Mesendoderm (in vitro differentiated cells): ENCODE measurements around the gene EIF4G3.

Experiments
- DNase-seq: peaks from one replicate; pipeline ENCODE4 v3.0.0; 2013
- H2AK5ac ChIP-seq: 2 replicates; pipeline ENCODE4 v1.6.1; 2013; ENCODE audit warnings: low read length, inconsistent platforms
- H2BK120ac ChIP-seq: 2 replicates; pipeline ENCODE4 v1.6.1; 2013; ENCODE audit warnings: low read depth, mild to moderate bottlenecking, low read length, moderate library complexity, mixed read lengths
- H2BK15ac ChIP-seq: replicated peaks from 2 replicates; pipeline ENCODE4 v1.6.1; 2013; ENCODE audit warnings: low read depth, mild to moderate bottlenecking, moderate library complexity
- H2BK5ac ChIP-seq: 2 replicates; pipeline ENCODE4 v1.6.1; 2013; ENCODE audit warnings: low read length, inconsistent platforms
- H3K18ac ChIP-seq: 2 replicates; pipeline ENCODE4 v1.6.1; 2013; ENCODE audit warnings: mild to moderate bottlenecking, low read length, mixed read lengths
- H3K23ac ChIP-seq: one replicate; pipeline ENCODE4 v1.6.1; 2013; ENCODE audit warnings: low read length
- H3K27ac ChIP-seq: 2 replicates; pipeline ENCODE4 v1.5.1; 2013; ENCODE audit warnings: low read depth, mild to moderate bottlenecking, inconsistent platforms, low read length, moderate library complexity
- H3K27me3 ChIP-seq: 2 replicates; pipeline ENCODE4 v1.6.1; 2013; ENCODE audit warnings: low read length, control low read depth, mild to moderate bottlenecking, inconsistent platforms; ENCODE audit not compliant: insufficient read depth, poor library complexity
- H3K36me3 ChIP-seq: 2 replicates; pipeline ENCODE4 v1.6.1; 2013; ENCODE audit warnings: low read length, inconsistent platforms; ENCODE audit not compliant: control insufficient read depth, insufficient read depth
- H3K4ac ChIP-seq: one replicate; pipeline ENCODE4 v1.6.1; 2013; ENCODE audit warnings: low read depth, mild to moderate bottlenecking, low read length, moderate library complexity
- H3K4me1 ChIP-seq: 2 replicates; pipeline ENCODE4 v1.6.1; 2013; ENCODE audit warnings: low read depth, low read length, inconsistent platforms; ENCODE audit not compliant: control insufficient read depth
- H3K4me2 ChIP-seq: 2 replicates; pipeline ENCODE4 v1.6.1; 2013; ENCODE audit warnings: low read length
- H3K4me3 ChIP-seq: 2 replicates; pipeline ENCODE4 v1.5.1; 2013; ENCODE audit warnings: mild to moderate bottlenecking, low read length
- H3K56ac ChIP-seq: one replicate; pipeline ENCODE4 v1.6.1; 2013; ENCODE audit warnings: low read length
- H3K79me1 ChIP-seq: 2 replicates; pipeline ENCODE4 v1.6.1; 2013; ENCODE audit warnings: low read length, inconsistent platforms
- H3K79me2 ChIP-seq: 2 replicates; pipeline ENCODE4 v1.6.1; 2013; ENCODE audit warnings: mild to moderate bottlenecking, low read length; ENCODE audit not compliant: control insufficient read depth, insufficient read depth
- H3K9ac ChIP-seq: 2 replicates; pipeline ENCODE4 v1.6.1; 2013; ENCODE audit warnings: low read length, inconsistent platforms
- H4K5ac ChIP-seq: one replicate; pipeline ENCODE4 v1.6.1; 2013; ENCODE audit warnings: low read length
- H4K8ac ChIP-seq: one replicate; pipeline ENCODE4 v1.6.1; 2013; ENCODE audit warnings: low read depth, mild to moderate bottlenecking, control low read depth, low read length, moderate library complexity
- WGBS: extraction: QIAGEN DNeasy Blood & Tissue Kit; methylation state at CpG from one replicate; pipeline ENCODE4 v1.1.7; 2013; ENCODE audit warnings: low lambda C conversion rate, missing lambda C conversion rate; ENCODE audit not compliant: insufficient coverage; ENCODE audit errors: extremely low coverage; 5-methylcytosine and 5-hydroxymethylcytosine counted together

Gene EIF4G3

DNA sequence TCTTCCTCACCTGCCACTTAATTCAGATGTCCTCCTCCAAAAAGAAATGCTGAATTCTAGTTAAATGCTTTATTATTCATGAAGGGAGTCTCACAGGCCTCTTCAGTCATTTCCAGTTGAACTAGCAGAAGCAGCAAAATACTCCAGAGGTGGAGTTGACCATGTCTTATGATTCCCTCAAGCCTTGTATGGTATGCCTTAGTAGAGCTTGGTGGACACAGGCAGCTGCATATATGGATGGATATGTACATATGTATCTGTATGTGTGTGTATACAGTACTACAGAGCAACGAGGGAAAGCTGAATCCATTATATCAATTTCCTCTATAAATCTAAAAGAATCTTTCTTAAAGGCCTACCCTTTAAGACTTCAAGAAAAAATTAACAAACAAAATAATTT, 306.0 kb downstream of the EIF4G3 start:
- no CpG with 5 or more reads among the region's 1 CpG for WGBS
- Histone ChIP-seq H3K4me3 (no peak overlapping the region), H3K79me2 (no peaks in the 10 kb centered on the region), H3K18ac (no peak overlapping the region), H2BK120ac (no peak overlapping the region), H3K4me2 (no peak overlapping the region), H4K5ac (no peak overlapping the region), H3K4ac (no peak overlapping the region), H2AK5ac (no peak overlapping the region), H2BK5ac (no peak overlapping the region), H3K23ac (no peak overlapping the region), H3K79me1 (no peaks in the 10 kb centered on the region), H3K27me3 (no peaks in the 10 kb centered on the region), H3K9ac (no peak overlapping the region), H2BK15ac (no peak overlapping the region), H3K36me3 (no peaks in the 10 kb centered on the region), H3K56ac (no peak overlapping the region), H3K4me1 (no peaks in the 10 kb centered on the region), H3K27ac (no peak overlapping the region), H4K8ac (no peak overlapping the region)
- DNase-seq: no peak

DNA sequence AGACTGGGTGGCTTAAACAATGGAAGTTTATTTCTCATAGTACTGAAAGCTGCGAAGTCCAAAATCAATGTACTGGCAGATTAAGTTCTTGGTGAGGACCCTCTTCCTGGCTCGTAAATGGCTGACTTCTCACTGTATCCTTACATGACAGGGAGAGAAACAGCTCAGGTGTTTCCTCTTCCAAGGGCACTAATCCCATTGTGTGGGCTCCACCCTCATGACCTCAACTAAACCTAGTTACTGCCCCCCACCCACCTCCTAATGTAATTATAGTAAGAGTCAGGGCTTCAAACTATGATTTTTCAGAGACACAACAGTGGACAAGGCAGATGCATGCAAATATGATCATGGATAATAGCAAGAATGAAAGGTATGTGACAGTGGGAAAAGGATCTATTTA, 308.4 kb downstream of the EIF4G3 start:
- Histone ChIP-seq H3K4me3 (no peak overlapping the region), H3K27ac (no peak overlapping the region), H4K8ac (no peak overlapping the region), H3K36me3 (peaks cover 5% of the 10 kb centered on the region), H2BK5ac (no peak overlapping the region), H2BK15ac (no peak overlapping the region), H3K23ac (no peak overlapping the region), H3K4me2 (no peak overlapping the region), H3K4me1 (no peaks in the 10 kb centered on the region), H3K79me2 (no peaks in the 10 kb centered on the region), H3K18ac (no peak overlapping the region), H3K56ac (no peak overlapping the region), H4K5ac (no peak overlapping the region), H3K4ac (no peak overlapping the region), H3K9ac (no peak overlapping the region), H2BK120ac (no peak overlapping the region), H3K27me3 (no peaks in the 10 kb centered on the region), H3K79me1 (no peaks in the 10 kb centered on the region), H2AK5ac (no peak overlapping the region)
- no CpG with 5 or more reads among the region's 2 CpGs for WGBS
- no peak for DNase-seq

DNA sequence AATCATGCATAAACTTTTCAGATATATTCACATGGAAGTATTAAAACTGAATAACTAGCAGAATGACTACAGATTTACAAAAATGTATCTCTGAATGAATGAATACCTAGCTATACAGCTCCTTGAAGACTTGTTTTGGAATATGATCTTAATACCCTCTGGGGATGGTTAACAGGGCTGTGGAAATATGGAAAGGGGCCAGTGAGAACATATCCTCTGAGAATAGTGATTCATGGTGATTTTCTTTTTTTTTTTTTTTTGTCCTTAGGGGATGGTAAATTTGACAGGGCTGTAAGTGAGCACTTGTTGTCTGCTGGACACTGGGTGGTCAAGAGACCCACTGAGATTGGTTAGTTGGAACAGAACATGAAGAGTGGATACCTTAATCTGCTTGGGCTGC, 308.9 kb downstream of the EIF4G3 start:
- Histone ChIP-seq H2BK15ac (no peak overlapping the region), H3K56ac (no peak overlapping the region), H3K27me3 (no peaks in the 10 kb centered on the region), H3K4me3 (no peak overlapping the region), H3K36me3 (peaks cover 5% of the 10 kb centered on the region), H3K9ac (no peak overlapping the region), H3K4me1 (no peaks in the 10 kb centered on the region), H3K4ac (no peak overlapping the region), H3K79me2 (no peaks in the 10 kb centered on the region), H3K23ac (no peak overlapping the region), H3K18ac (no peak overlapping the region), H2BK5ac (no peak overlapping the region), H4K8ac (no peak overlapping the region), H3K4me2 (no peak overlapping the region), H2BK120ac (no peak overlapping the region), H2AK5ac (no peak overlapping the region), H3K27ac (no peak overlapping the region), H3K79me1 (no peaks in the 10 kb centered on the region), H4K5ac (no peak overlapping the region)
- DNase-seq: no peak

DNA sequence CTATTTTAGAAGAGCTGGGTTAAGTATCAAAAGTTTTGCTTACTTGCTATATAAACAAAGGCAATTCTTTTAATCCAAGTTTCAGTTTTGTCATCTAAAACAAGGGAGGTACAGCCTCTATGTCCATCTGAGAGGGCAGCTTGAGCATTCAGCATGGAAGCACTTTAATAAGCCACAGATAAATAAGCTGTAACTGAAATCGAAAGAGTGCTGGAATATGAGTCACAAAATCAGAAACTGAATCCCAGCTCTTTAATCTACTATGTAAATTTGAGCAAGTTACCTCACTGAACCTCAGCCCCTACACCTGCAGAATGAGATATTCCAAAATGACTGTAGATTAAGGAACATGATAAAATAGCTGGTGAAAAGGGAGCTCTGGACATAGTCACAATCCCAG, 309.6 kb downstream of the EIF4G3 start:
- H4K5ac ChIP-seq: no peak overlapping the region
- H3K4me2 ChIP-seq: no peak overlapping the region
- no CpG with 5 or more reads among the region's 1 CpG for WGBS
- H3K27ac ChIP-seq: no peak overlapping the region
- H2BK5ac ChIP-seq: no peak overlapping the region
- peaks cover 5% of the 10 kb centered on the region for H3K36me3 ChIP-seq
- H3K4me1 ChIP-seq: no peaks in the 10 kb centered on the region
- H3K4ac ChIP-seq: no peak overlapping the region
- H4K8ac ChIP-seq: no peak overlapping the region
- H3K18ac ChIP-seq: no peak overlapping the region
- no peaks in the 10 kb centered on the region for H3K79me2 ChIP-seq
- H3K4me3 ChIP-seq: no peak overlapping the region
- H2BK120ac ChIP-seq: no peak overlapping the region
- H3K23ac ChIP-seq: no peak overlapping the region
- H3K9ac ChIP-seq: no peak overlapping the region
- H3K79me1 ChIP-seq: no peaks in the 10 kb centered on the region
- H3K27me3 ChIP-seq: no peaks in the 10 kb centered on the region
- DNase-seq: no peak
- no peak overlapping the region for H2AK5ac ChIP-seq
- H3K56ac ChIP-seq: no peak overlapping the region
- H2BK15ac ChIP-seq: no peak overlapping the region

DNA sequence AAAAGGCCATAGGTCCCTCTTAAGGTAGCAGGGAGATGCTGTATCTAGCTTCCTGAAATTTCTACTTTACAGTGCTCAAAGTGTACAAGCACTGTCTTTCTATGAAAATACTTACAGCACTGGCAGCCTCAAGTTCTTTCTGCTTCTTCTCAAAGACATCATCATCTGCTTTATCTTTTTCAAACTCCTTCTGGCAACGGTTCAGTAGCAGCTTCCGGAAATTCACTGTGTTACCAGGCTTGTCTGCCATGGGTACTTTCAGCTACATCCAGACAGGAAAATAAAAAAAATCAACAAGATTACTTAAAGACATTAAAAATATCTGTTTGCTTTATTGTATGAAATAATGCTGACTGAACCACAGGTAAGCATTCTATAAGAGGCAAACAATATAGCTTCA, 311.7 kb downstream of the EIF4G3 start:
- Histone ChIP-seq H3K27ac (no peak overlapping the region), H2BK120ac (no peak overlapping the region), H2AK5ac (no peak overlapping the region), H3K27me3 (no peaks in the 10 kb centered on the region), H3K4me2 (no peak overlapping the region), H2BK15ac (no peak overlapping the region), H3K36me3 (peaks cover 5% of the 10 kb centered on the region), H3K23ac (no peak overlapping the region), H4K5ac (no peak overlapping the region), H3K9ac (no peak overlapping the region), H3K56ac (no peak overlapping the region), H3K4me1 (no peaks in the 10 kb centered on the region), H3K18ac (no peak overlapping the region), H4K8ac (no peak overlapping the region), H3K79me2 (no peaks in the 10 kb centered on the region), H2BK5ac (no peak overlapping the region), H3K4ac (no peak overlapping the region), H3K4me3 (no peak overlapping the region), H3K79me1 (no peaks in the 10 kb centered on the region)
- no peak for DNase-seq
- no CpG with 5 or more reads among the region's 2 CpGs for WGBS

DNA sequence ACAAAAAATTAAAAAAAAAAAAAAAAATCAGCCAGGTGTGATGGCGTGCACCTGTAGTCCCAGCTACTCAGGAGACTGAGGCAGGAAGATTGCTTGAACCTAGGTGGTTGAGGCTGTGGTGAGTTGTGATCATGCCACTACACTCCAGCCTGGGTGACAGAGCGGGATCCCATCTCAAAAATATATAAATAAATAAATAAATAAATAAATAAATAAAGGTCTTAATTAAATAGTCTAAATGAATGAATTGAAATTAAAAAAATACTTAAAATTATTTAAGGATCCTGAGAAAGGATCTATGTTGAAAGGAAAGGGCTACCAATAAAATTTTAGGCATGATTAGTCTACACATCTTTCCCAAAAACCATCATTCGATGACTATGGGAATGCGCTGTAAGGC, 322.2 kb downstream of the EIF4G3 start:
- H4K5ac ChIP-seq: no peak overlapping the region
- no peak overlapping the region for H3K27ac ChIP-seq
- H3K23ac ChIP-seq: no peak overlapping the region
- DNase-seq: no peak
- H2AK5ac ChIP-seq: no peak overlapping the region
- no peaks in the 10 kb centered on the region for H3K79me2 ChIP-seq
- no peaks in the 10 kb centered on the region for H3K27me3 ChIP-seq
- H2BK15ac ChIP-seq: no peak overlapping the region
- H3K9ac ChIP-seq: no peak overlapping the region
- no peak overlapping the region for H2BK120ac ChIP-seq
- H3K79me1 ChIP-seq: no peaks in the 10 kb centered on the region
- H3K4me1 ChIP-seq: no peaks in the 10 kb centered on the region
- H3K18ac ChIP-seq: no peak overlapping the region
- no CpG with 5 or more reads among the region's 4 CpGs for WGBS
- H2BK5ac ChIP-seq: no peak overlapping the region
- H3K36me3 ChIP-seq: peaks cover 5% of the 10 kb centered on the region
- H3K56ac ChIP-seq: no peak overlapping the region
- no peak overlapping the region for H3K4ac ChIP-seq
- no peak overlapping the region for H3K4me3 ChIP-seq
- no peak overlapping the region for H4K8ac ChIP-seq
- no peak overlapping the region for H3K4me2 ChIP-seq
